Mononuclear cell (primary cell): ENCODE measurements around the gene NXPH4. TPM values are rescaled to one million over a fixed set of nuclear protein-coding genes. Genes with fewer than 3 reads are reported as not detected.

ENCODE experiments used
- H3K27me3 ChIP-seq: 2 replicates; pipeline ENCODE4 v1.6.0; 2011; ENCODE audit warnings: low read length, control low read depth; ENCODE audit not compliant: insufficient read depth
- H3K4me1 ChIP-seq: 2 replicates; pipeline ENCODE4 v1.5.1; 2011; ENCODE audit warnings: mild to moderate bottlenecking, low read length, control low read depth; ENCODE audit not compliant: insufficient read depth
- H3K4me3 ChIP-seq: 2 replicates; pipeline ENCODE4 v1.5.1; 2011; ENCODE audit warnings: mild to moderate bottlenecking, low read length, moderate library complexity
- H3K9me3 ChIP-seq: 2 replicates; pipeline ENCODE4 v1.5.1; 2011; ENCODE audit warnings: low read depth, mild to moderate bottlenecking, control low read depth, low read length
- total RNA-seq: library from RNA; depleted of rRNA; stranded (reverse); fragments of >200 nt; gene quantifications from one replicate; pipeline ENCODE4 v1.2.3, GENCODE V29; 2012

Gene NXPH4
- total RNA-seq, 1 donor = not detected

DNA sequence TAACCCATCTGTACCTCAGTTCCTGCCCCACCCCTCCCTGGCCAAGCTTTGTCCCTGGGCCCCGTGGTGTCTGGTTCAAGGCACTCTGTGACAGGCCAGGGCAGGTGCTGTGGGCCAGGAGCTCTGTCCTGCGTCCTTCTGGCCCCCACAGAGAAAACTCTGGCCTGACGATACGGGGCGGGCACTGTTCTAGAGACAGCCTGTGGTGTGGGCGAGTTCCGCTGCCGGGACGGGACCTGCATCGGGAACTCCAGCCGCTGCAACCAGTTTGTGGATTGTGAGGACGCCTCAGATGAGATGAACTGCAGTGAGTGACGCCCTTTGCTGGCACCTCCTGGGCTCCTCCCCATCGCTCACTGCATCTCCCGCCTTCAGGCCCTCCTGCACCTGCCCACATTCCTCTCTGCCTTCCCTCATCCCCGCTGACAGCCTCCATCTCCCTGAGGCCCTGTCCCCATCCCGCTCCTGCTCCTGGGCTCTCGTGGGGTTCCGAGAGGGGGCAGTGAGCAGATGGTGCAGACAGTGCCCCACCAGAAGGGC lies 22.8 kb upstream of the NXPH4 start:
- no peaks in the 10 kb centered on the region for H3K27me3 ChIP-seq
- no peak overlapping the region for H3K4me3 ChIP-seq
- no peaks in the 10 kb centered on the region for H3K4me1 ChIP-seq
- H3K9me3 ChIP-seq = no peaks in the 10 kb centered on the region

DNA sequence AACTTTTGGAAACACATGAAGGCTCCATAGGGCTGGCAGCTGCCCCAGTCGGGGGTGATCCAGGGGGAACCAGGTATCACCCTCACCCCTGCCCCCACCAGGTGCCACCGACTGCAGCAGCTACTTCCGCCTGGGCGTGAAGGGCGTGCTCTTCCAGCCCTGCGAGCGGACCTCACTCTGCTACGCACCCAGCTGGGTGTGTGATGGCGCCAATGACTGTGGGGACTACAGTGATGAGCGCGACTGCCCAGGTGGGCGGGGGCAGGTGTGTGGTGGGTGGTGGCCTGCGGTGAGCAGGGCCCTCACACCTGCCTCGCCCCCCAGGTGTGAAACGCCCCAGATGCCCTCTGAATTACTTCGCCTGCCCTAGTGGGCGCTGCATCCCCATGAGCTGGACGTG lies 22.3 kb upstream of the NXPH4 start:
- H3K27me3 ChIP-seq = no peaks in the 10 kb centered on the region
- H3K4me1 ChIP-seq = no peaks in the 10 kb centered on the region
- H3K4me3 ChIP-seq = no peak overlapping the region

DNA sequence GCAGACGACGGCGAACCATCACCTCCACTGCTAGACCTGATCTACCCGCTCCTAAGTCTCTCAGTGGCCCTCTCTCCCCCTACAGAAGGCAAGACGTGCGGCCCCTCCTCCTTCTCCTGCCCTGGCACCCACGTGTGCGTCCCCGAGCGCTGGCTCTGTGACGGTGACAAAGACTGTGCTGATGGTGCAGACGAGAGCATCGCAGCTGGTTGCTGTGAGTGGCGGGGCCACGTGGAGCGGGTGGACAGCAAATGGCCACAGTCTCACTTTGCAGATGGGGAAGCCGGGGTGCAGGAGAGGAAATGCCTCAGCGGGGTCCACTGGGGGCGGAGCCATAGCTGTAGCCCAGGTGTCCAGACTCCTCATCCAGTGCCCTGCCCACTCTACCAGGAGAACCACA lies 21.4 kb upstream of the NXPH4 start:
- Histone ChIP-seq H3K27me3 (no peaks in the 10 kb centered on the region), H3K9me3 (no peaks in the 10 kb centered on the region), H3K4me3 (no peak overlapping the region), H3K4me1 (no peaks in the 10 kb centered on the region)

More for the DNA sequence above, 22.3 kb upstream of the NXPH4 start:
- no peaks in the 10 kb centered on the region for H3K9me3 ChIP-seq

DNA sequence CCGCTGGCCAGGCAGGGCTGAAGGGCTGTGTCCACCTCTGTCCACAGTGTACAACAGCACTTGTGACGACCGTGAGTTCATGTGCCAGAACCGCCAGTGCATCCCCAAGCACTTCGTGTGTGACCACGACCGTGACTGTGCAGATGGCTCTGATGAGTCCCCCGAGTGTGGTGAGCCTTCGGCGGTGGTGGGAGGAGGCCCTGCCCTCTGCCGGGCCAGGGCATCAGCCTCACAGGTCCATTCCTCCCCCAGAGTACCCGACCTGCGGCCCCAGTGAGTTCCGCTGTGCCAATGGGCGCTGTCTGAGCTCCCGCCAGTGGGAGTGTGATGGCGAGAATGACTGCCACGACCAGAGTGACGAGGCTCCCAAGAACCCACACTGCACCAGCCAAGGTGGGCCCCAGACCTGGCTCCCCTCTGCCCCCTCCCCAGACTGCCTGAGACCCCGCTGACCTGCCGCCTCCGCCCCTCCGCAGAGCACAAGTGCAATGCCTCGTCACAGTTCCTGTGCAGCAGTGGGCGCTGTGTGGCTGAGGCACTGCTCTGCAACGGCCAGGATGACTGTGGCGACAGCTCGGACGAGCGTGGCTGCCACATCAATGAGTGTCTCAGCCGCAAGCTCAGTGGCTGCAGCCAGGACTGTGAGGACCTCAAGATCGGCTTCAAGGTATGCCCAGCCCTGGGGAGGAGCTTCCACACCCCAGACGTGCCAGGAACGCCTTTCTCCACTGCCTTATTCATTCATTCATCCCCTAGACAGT lies 20.8 kb upstream of the NXPH4 start:
- no peaks in the 10 kb centered on the region for H3K4me1 ChIP-seq
- no peaks in the 10 kb centered on the region for H3K9me3 ChIP-seq
- no peak overlapping the region for H3K4me3 ChIP-seq
- no peaks in the 10 kb centered on the region for H3K27me3 ChIP-seq

DNA sequence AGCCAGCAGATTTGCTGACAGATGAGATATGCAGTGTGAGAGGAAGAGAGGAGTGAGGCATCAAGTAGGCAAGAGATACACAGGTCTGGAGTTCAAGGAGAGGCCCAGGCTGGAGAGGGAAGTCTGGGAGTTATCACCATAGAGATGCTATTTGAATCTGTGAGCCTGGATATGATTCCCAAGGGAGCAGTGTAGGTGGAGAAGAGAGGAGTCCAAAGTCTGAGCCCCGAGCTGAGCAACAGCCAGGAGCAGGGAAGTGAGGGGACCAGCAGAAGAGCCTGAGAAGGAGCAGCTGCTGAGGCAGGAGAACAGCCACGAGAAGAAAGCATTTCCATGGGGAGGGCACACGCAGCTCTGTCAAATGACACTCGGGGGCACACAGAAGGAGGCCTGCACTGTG lies 20.2 kb upstream of the NXPH4 start:
- H3K4me3 ChIP-seq = no peak overlapping the region
- H3K9me3 ChIP-seq = no peaks in the 10 kb centered on the region
- H3K4me1 ChIP-seq = no peaks in the 10 kb centered on the region
- no peaks in the 10 kb centered on the region for H3K27me3 ChIP-seq

DNA sequence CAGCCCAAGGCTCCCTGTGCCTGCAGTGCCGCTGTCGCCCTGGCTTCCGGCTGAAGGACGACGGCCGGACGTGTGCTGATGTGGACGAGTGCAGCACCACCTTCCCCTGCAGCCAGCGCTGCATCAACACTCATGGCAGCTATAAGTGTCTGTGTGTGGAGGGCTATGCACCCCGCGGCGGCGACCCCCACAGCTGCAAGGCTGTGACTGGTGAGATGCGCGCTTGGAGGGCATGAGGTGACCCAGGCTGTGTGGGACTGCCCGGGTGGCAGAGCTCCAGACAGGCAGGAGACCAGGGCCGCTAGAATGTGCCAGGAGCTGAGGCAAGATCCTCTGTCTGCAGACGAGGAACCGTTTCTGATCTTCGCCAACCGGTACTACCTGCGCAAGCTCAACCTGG lies 19.6 kb upstream of the NXPH4 start:
- Histone ChIP-seq H3K4me1 (no peaks in the 10 kb centered on the region), H3K9me3 (no peaks in the 10 kb centered on the region), H3K27me3 (no peaks in the 10 kb centered on the region), H3K4me3 (no peak overlapping the region)

DNA sequence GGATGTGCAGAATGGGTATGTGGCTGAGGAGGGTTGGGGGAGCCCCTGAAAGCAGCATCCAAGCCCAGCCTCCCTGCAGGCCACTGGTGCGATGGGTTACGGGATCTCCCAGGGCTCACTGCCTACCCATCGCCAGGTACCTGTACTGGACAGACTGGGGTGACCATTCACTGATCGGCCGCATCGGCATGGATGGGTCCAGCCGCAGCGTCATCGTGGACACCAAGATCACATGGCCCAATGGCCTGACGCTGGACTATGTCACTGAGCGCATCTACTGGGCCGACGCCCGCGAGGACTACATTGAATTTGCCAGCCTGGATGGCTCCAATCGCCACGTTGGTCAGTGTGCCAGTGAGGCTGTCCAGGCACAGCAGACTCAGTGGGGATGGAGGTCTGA lies 18.3 kb upstream of the NXPH4 start:
- Histone ChIP-seq H3K4me3 (no peak overlapping the region), H3K4me1 (no peaks in the 10 kb centered on the region), H3K9me3 (no peaks in the 10 kb centered on the region), H3K27me3 (no peaks in the 10 kb centered on the region)

DNA sequence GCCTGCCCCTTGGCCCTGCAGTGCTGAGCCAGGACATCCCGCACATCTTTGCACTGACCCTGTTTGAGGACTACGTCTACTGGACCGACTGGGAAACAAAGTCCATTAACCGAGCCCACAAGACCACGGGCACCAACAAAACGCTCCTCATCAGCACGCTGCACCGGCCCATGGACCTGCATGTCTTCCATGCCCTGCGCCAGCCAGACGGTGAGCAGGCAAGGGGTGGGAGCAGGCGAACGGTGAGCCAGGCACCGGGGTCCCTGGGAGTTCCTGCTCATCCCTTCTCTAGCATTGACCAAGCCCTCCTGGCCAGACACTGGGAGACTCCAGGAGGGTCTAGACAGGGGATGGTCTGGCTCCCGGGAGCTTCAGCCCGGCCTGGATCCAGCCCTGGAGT lies 17.4 kb upstream of the NXPH4 start:
- Histone ChIP-seq H3K9me3 (no peaks in the 10 kb centered on the region), H3K27me3 (no peaks in the 10 kb centered on the region), H3K4me3 (no peak overlapping the region), H3K4me1 (no peaks in the 10 kb centered on the region)

DNA sequence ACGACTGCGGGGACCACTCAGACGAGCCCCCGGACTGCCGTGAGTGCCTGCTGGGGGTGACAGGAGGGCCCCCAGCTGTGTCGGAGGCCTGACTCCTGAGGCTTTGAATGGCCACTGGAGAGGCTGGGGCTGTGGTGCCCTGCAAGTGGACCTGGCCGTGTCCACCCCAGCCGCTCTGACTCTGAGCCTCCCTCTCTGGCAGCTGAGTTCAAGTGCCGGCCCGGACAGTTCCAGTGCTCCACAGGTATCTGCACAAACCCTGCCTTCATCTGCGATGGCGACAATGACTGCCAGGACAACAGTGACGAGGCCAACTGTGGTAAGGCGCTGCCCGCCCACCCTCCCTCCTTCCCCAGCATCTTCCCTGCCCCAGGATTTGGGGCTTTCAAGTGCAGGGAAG lies 16.1 kb upstream of the NXPH4 start:
- Histone ChIP-seq H3K4me3 (no peak overlapping the region), H3K9me3 (no peaks in the 10 kb centered on the region), H3K27me3 (no peaks in the 10 kb centered on the region), H3K4me1 (no peaks in the 10 kb centered on the region)

DNA sequence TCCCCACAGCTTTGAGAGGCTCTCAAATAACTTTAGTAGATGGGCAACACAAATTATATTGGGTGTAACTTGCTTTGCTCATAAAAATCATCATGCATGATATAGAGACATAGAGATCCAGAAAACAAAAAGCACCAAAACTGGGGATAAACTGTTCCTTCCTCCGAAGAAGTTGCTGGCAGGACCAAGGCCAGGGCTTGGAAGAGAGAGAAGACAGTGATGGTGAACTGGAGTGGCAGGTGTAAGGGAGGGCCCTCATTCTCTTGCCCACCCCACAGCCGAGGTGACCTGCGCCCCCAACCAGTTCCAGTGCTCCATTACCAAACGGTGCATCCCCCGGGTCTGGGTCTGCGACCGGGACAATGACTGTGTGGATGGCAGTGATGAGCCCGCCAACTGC lies 15.4 kb upstream of the NXPH4 start:
- Histone ChIP-seq H3K9me3 (no peaks in the 10 kb centered on the region), H3K27me3 (no peaks in the 10 kb centered on the region), H3K4me1 (no peaks in the 10 kb centered on the region), H3K4me3 (no peak overlapping the region)

DNA sequence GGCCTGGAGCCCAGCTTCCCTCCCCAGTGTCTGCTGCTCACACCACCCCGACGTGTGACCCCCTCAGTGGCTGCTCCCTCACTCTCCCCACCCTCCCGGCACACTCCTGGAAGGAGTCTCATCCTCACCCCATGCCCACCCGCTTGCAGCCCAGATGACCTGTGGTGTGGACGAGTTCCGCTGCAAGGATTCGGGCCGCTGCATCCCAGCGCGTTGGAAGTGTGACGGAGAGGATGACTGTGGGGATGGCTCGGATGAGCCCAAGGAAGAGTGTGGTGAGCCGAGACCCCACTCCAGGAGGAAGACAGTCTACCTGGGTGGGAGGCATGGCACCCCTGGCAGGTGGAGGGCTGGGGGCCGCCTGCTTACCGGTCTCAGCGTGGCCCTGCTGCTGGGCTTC lies 15.0 kb upstream of the NXPH4 start:
- no peaks in the 10 kb centered on the region for H3K9me3 ChIP-seq
- H3K27me3 ChIP-seq = no peaks in the 10 kb centered on the region
- H3K4me1 ChIP-seq = no peaks in the 10 kb centered on the region
- no peak overlapping the region for H3K4me3 ChIP-seq

DNA sequence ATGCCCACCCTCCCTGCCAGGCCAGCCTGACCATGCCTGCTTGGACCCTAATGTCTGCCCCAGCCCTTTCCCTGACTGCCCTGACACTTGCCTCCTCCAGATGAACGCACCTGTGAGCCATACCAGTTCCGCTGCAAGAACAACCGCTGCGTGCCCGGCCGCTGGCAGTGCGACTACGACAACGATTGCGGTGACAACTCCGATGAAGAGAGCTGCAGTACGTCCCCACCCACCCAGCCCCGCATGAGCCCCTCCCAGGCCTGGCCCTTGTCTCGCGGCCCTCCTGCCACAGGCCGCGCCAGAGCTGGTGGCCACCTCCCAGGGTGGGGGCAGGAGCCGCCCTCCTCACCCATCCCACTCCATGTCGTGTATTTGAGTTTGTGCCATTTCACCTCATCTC lies 14.3 kb upstream of the NXPH4 start:
- Histone ChIP-seq H3K4me3 (no peak overlapping the region), H3K9me3 (no peaks in the 10 kb centered on the region), H3K27me3 (no peaks in the 10 kb centered on the region), H3K4me1 (no peaks in the 10 kb centered on the region)

DNA sequence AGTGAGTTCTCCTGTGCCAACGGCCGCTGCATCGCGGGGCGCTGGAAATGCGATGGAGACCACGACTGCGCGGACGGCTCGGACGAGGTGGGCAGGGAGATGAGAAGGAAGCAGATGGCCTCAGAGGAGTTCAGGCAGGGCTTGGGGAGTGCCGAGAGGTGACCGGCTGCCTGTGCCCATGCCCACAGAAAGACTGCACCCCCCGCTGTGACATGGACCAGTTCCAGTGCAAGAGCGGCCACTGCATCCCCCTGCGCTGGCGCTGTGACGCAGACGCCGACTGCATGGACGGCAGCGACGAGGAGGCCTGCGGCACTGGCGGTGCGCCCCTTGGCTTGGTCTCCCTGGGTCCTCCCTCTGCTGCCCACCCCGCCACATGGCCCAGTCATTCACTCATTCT lies 13.4 kb upstream of the NXPH4 start:
- Histone ChIP-seq H3K27me3 (no peaks in the 10 kb centered on the region), H3K4me3 (no peak overlapping the region), H3K9me3 (no peaks in the 10 kb centered on the region), H3K4me1 (no peaks in the 10 kb centered on the region)

DNA sequence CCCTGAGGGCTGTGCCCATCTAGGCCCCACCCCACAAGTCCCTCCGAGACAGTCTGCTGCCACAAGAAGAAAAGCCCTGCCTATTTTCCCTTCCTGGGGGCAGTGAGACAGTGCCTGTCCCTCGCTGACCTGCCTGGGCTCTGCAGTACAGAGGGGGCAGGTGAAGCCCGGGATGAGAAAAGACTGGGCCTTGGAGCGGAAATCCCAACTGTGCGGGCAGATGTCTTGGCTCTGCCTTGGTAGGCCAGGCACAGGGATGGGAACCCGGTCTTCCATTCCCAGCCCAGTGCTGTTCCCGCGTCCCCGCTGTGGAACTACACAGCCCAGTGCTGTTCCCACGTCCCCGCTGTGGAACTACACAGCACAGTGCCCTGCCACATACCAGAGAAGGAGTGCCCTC lies 12.8 kb upstream of the NXPH4 start:
- Histone ChIP-seq H3K4me3 (no peak overlapping the region), H3K4me1 (no peaks in the 10 kb centered on the region), H3K9me3 (no peaks in the 10 kb centered on the region), H3K27me3 (no peaks in the 10 kb centered on the region)

DNA sequence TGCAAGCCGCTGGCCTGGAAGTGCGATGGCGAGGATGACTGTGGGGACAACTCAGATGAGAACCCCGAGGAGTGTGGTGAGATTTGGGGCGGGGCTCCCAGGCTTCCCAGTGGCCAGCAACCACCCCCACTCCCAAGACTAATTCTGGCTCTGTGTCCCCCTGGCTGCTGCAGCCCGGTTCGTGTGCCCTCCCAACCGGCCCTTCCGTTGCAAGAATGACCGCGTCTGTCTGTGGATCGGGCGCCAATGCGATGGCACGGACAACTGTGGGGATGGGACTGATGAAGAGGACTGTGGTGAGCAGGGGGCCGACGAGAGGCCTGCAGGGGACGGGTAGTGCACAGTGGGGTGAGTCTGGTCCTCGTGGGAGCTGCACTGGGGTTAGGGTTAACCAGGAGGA lies 12.1 kb upstream of the NXPH4 start:
- Histone ChIP-seq H3K27me3 (no peaks in the 10 kb centered on the region), H3K9me3 (no peaks in the 10 kb centered on the region), H3K4me3 (no peak overlapping the region), H3K4me1 (no peaks in the 10 kb centered on the region)

DNA sequence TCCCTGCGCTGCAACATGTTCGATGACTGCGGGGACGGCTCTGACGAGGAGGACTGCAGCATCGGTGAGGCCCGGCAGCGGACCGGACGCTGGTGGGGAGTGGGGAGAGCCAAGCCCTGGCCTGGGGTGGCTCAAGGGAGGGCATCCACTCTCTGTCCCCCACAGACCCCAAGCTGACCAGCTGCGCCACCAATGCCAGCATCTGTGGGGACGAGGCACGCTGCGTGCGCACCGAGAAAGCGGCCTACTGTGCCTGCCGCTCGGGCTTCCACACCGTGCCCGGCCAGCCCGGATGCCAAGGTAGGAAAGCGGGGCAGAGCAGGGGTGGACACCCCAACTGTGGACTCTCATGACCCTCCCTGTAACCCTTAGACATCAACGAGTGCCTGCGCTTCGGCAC lies 11.4 kb upstream of the NXPH4 start:
- H3K9me3 ChIP-seq = no peaks in the 10 kb centered on the region
- no peaks in the 10 kb centered on the region for H3K4me1 ChIP-seq
- no peak overlapping the region for H3K4me3 ChIP-seq
- H3K27me3 ChIP-seq = no peaks in the 10 kb centered on the region
